ENCODE measurements around the gene CADPS. TPM values are rescaled to one million over a fixed set of nuclear protein-coding genes. Genes with fewer than 3 reads are reported as not detected.

The CADPS gene
- under 0.01 and 0.71 TPM in 2 replicates for total RNA-seq

DNA sequence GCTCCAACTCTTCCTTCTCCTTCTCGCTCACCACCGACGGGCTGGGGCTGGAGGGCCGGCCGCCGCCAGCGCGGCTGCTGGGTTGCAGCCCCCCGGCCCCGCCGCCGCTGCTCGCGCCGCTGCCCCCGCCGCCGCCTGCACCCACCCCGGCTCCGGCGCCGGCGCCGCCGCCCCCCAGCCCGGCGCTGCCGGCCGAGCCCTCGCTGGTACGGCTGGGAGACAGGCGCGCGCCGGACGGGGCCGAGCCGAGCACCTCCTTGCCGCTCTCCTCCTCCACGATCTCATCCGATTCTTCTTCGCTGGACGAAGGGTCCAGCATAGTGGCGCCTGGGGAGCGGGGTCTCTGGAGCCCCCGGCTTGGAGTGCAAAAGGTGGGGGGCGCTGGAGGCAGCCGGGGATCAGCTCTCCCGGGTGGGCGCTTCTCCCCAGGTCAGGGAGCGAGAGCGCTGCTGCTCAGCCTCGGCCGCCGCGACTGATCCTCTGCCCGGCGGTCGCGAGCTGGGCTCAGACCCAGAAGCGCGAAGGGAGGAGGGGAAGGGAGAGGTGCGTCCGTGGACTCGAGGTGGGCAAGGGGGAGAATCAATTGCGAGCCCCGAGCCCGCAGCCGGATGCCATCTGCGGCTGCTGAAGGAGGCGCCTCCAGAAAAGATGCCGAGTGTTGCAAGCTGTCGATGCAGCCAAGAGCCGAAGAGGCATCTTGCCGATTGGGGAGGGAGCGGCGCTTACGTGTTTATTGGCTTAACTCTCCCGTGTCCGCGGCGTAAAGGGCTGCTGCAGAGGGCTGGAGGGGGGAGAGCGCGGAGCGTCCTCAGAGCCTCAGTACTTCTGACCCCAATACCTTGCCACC, at the start of gene CADPS:
TSS of gene CADPS (minus strand) at position 706 of the 847 bp plus-strand sequence. CDS start at position 319, 387 bp downstream.

DNA sequence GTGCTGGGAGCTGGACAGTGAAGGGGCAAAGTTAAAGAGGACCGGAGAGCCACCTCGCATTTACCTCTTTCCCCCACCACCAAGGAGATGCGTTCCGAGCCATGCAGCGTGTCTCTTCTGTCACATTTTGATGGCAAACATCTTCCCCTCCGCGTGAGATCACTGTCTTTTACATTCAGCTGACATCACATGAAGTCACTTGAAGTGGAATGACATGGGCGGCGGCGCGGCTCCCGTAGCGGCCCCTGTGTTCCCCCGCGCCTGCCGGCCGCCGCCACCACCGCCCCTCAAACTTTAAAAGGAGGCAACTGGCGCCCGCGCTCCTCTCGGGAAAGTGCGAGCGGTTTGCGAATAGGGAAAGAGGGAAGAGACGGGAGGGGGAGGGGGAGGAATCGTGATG, 502.0 kb downstream of the CADPS start, which contains the start of gene FEZF2:
TSS of gene FEZF2 (minus strand) at position 336 of the 400 bp plus-strand sequence. CDS start 682 bp downstream, outside the sequence.

All from myometrial cell (primary cell).